Endodermal cell (in vitro differentiated cells): Measurements from ENCODE around the gene MARK3. TPM values are rescaled to one million over a fixed set of nuclear protein-coding genes. Genes with fewer than 3 reads are reported as not detected.

ENCODE experiments used
- DNase-seq: peaks from one replicate; pipeline ENCODE4 v3.0.0-alpha.2; 2017
- H3K27ac ChIP-seq: 2 replicates; pipeline ENCODE4 v1.5.1; 2013; ENCODE audit warnings: mild to moderate bottlenecking, low read depth, low read length, moderate library complexity
- H3K27me3 ChIP-seq: 2 replicates; pipeline ENCODE4 v1.6.1; 2013; ENCODE audit warnings: mild to moderate bottlenecking, low read length, moderate library complexity; ENCODE audit not compliant: insufficient read depth, control insufficient read depth, poor library complexity, severe bottlenecking
- H3K36me3 ChIP-seq: 2 replicates; pipeline ENCODE4 v1.7.0; 2013; ENCODE audit warnings: mild to moderate bottlenecking, low read length, moderate library complexity; ENCODE audit not compliant: control insufficient read depth, insufficient read depth
- H3K4me1 ChIP-seq: one replicate; pipeline ENCODE4 v1.7.0; 2013; ENCODE audit warnings: low read length; ENCODE audit not compliant: control insufficient read depth, insufficient read depth
- H3K4me3 ChIP-seq: 2 replicates; pipeline ENCODE4 v1.5.1; 2013; ENCODE audit warnings: mild to moderate bottlenecking, low read length, moderate library complexity
- H3K9ac ChIP-seq: 2 replicates; pipeline ENCODE4 v1.6.1; 2013; ENCODE audit warnings: mild to moderate bottlenecking, low read length, moderate library complexity; ENCODE audit not compliant: poor library complexity, severe bottlenecking; ENCODE audit errors: extremely low read depth
- H3K9me3 ChIP-seq: 2 replicates; pipeline ENCODE4 v1.6.1; 2013; ENCODE audit warnings: mild to moderate bottlenecking, low read length, moderate library complexity; ENCODE audit not compliant: control insufficient read depth
- H3K27ac Mint-ChIP-seq: 2 replicates; pipeline ENCODE4 v1.8.0; 2020; ENCODE audit warnings: mixed read lengths
- H3K27me3 Mint-ChIP-seq: 2 replicates; pipeline ENCODE4 v1.8.0; 2021; ENCODE audit warnings: mild to moderate bottlenecking, mixed read lengths; ENCODE audit not compliant: insufficient read depth
- H3K36me3 Mint-ChIP-seq: 2 replicates; pipeline ENCODE4 v1.8.0; 2020; ENCODE audit warnings: low read depth, mixed read lengths
- H3K4me1 Mint-ChIP-seq: 2 replicates; pipeline ENCODE4 v1.8.0; 2020; ENCODE audit warnings: mixed read lengths
- H3K4me3 Mint-ChIP-seq: 2 replicates; pipeline ENCODE4 v1.8.0; 2020; ENCODE audit warnings: mild to moderate bottlenecking, moderate library complexity, mixed read lengths
- H3K9me3 Mint-ChIP-seq: 2 replicates; pipeline ENCODE4 v1.8.0; 2020; ENCODE audit warnings: mild to moderate bottlenecking, mixed read lengths
- CTCF ChIP-seq: fragments of 200-600 bp; sonication (generic); conservative IDR thresholded peaks from 2 replicates; pipeline ENCODE4 v1.5.0; 2021; ENCODE audit warnings: antibody characterized with exemption, mild to moderate bottlenecking
- WGBS, 2 experiments: methylation state at CpG; one replicate each; pipeline versions ENCODE4 v1.1.5 to v1.1.7; 2013; ENCODE audit warnings: missing lambda C conversion rate in 2 of 2, mixed read lengths in 1 of 2; ENCODE audit not compliant: insufficient coverage in 1 of 2, insufficient read length in 1 of 2; 5-methylcytosine and 5-hydroxymethylcytosine counted together
- total RNA-seq, 2 donors: library from RNA; stranded (reverse); fragmentation: NEBNext Ultra II Directional in 1 of 2; extraction: Animal tissue kit (Norgen Biotek cat#: 25700) in 1 of 2; gene quantifications; 2 replicates in 1 of 2; 3 replicates in 1 of 2; pipeline ENCODE4 v1.2.1, GENCODE V29; 2021

The MARK3 gene
- total RNA-seq, 2 donors from 2014 or later = 95.8 to 106 TPM

GRCh38 chr14:103382376-103382775 lies 2.8 kb upstream of the MARK3 start:
- Histone ChIP-seq H3K9ac (no peak overlapping the region), H3K27ac (no peak overlapping the region), H3K27me3 (peaks cover 8% of the 10 kb centered on the region), H3K4me3 (no peak overlapping the region), H3K9me3 (no peaks in the 10 kb centered on the region), H3K4me1 (peaks cover 3% of the 10 kb centered on the region), H3K36me3 (no peaks in the 10 kb centered on the region)
- WGBS, 2 experiments = 92% methylated on average over 2 to 4 of the region's 4 CpGs
- no peak for DNase-seq
- Mint-ChIP-seq H3K4me3 (no peak overlapping the region), H3K9me3 (no peaks in the 10 kb centered on the region), H3K36me3 (no peaks in the 10 kb centered on the region), H3K4me1 (peaks cover 10% of the 10 kb centered on the region), H3K27me3 (peaks cover 20% of the 10 kb centered on the region), H3K27ac (no peak overlapping the region)
- TF ChIP-seq CTCF = no peak

GRCh38 chr14:103384450-103385151 lies 614 bp upstream of the MARK3 start:
- no peak for DNase-seq
- Mint-ChIP-seq H3K27me3 (peaks cover 20% of the 10 kb centered on the region), H3K4me3 (peak overlapping the region; percentile 96), H3K9me3 (no peaks in the 10 kb centered on the region), H3K4me1 (peaks cover 17% of the 10 kb centered on the region), H3K27ac (peak overlapping the region; percentile 88), H3K36me3 (peaks cover 8% of the 10 kb centered on the region)
- Histone ChIP-seq H3K4me3 (peak overlapping the region; percentile 88), H3K4me1 (peaks cover 3% of the 10 kb centered on the region), H3K27ac (peak overlapping the region; percentile 93), H3K9me3 (no peaks in the 10 kb centered on the region), H3K36me3 (peaks cover 6% of the 10 kb centered on the region), H3K27me3 (peaks cover 8% of the 10 kb centered on the region), H3K9ac (peak overlapping the region; percentile 86)
- TF ChIP-seq CTCF = no peak
- 13 to 17% methylated on average over 24 to 31 of the region's 31 CpGs for WGBS, 2 experiments

GRCh38 chr14:103385929-103386712 lies 906 bp downstream of the MARK3 start:
- H3K27me3 ChIP-seq = peaks cover 8% of the 10 kb centered on the region
- H3K4me3 ChIP-seq = peak overlapping the region; percentile 88
- H3K9me3 ChIP-seq = no peaks in the 10 kb centered on the region
- peak overlapping the region; percentile 86 for H3K9ac ChIP-seq
- H3K36me3 ChIP-seq = peaks cover 6% of the 10 kb centered on the region
- H3K4me1 ChIP-seq = peaks cover 3% of the 10 kb centered on the region
- WGBS, 2 experiments = 1 to 2% methylated on average over 38 to 44 of the region's 44 CpGs
- H3K36me3 Mint-ChIP-seq = peaks cover 11% of the 10 kb centered on the region
- H3K4me3 Mint-ChIP-seq = peak overlapping the region; percentile 96
- H3K9me3 Mint-ChIP-seq = no peaks in the 10 kb centered on the region
- TF ChIP-seq CTCF = no peak
- H3K27ac ChIP-seq = peak overlapping the region; percentile 93
- peaks cover 20% of the 10 kb centered on the region for H3K27me3 Mint-ChIP-seq
- DNase-seq = no peak
- peak overlapping the region; percentile 96 for H3K27ac Mint-ChIP-seq
- H3K4me1 Mint-ChIP-seq = peaks cover 19% of the 10 kb centered on the region
